ENCODE measurements around the gene NRTN.

Gene NRTN

DNA sequence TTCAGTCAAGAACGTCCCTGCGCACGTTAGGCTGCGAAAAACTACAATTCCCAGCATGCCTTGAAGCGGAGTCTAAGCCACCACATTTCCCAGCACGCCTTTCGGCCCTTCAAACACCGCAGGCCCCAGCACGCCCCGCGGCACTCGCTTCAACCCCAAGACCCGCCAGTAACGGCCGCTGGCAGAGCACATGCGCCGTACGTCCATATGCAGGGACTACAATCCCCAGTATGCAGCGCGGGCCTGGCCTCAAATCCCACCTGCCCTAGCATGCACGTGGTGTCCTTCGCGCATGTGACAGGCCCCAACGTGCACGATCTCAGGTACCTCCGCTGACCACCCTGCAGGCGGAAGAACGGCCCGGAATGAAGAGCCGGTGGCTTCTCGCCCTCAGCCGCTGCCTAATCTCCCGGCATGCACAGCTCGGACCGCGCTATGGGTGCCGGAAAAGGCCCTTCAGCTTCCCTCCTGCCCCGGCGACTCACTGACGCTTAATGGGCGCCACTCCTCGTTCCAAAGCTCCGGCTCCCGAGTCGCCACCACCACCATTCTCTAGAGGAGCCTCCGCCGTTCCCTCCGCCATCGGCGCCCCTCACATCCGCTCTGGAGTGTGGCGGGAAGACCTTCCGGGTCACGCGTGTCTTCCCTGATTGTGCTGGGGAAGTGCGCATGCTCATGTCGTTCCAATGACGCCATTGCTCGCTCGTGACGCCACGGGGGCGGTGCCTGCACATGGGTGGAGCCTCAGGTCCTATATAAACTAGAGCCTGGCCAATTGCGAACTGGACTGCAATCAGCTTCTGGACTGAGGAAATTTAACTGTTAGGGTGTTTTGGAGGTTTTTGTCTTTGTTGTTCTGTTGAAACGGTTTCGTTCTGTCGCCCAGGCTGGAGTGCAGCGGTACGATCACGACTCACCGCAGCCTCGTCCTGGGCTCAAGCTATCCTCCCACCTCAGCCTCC is 14.0 kb upstream of the NRTN start, which contains the start of gene DUS3L:
Gene DUS3L (minus strand): TSS at position 605 of the 962 bp plus-strand sequence. CDS start 22 bp downstream, at position 583.
- peak; percentile 93 for DNase-seq

DNA sequence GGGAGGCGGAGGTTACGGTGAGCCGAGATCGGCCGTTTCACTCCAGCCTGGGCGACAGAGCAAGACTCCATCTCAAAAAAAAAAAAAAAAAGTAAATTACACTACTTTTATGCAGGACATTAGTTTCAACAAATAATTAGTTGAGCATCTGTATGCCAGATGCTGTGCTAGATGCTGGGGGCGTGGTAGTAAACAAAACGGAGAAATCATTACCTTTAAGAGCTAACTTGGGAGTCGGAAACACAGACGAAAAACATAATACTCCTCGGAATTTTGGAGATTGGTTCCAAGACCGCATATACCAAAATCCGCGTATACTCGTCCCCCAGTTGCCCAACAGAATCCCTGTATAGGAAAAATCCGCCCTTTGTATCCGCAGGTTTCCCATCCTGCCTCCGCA is 12.6 kb upstream of the NRTN start:
- no peak for DNase-seq

DNA sequence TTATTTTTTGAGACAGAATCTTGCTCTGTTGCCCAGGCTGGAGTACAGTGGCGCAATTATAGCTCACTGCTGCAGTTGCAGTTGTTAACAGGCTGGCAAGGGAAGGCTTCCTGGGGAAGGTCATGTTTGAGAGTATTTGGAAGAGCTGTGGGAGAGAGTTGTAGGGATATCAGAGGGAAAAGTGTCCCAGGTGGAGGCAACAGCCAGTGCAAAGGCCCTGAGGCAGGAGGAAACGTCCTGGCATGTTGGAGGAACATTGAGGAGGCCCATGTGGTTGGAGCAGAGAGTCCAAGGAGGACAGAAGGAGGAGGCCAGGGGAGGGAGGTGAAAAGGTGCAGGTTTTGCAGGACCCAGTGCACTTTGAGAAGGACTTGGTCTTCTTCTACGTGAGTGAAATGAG is 11.7 kb upstream of the NRTN start:
- no peak for DNase-seq

DNA sequence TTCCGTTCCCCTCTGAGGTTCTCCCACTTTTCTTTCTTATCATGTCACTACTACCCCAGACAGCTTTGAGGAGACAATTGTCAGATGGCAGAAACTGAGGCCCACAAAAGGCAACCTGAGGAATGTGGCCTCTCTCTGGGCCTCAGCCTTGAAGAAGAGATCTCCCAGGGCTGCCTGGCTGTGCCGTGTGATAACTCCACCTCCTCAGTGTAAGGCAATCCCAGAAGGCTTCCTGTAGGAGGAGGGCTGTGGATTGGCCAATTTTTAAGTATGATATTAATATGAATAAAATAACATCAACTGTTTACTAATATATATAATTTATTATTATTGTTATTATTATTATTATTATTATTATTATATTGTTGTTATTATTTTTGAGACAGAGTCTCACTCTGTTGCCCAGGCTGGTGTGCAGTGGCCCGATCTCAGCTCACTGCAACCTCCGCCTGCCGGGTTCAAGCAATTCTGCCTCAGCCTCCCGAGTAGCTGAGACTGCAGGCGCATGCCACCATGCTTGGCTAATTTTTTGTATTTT is 9.4 kb upstream of the NRTN start:
- DNase-seq: no peak

DNA sequence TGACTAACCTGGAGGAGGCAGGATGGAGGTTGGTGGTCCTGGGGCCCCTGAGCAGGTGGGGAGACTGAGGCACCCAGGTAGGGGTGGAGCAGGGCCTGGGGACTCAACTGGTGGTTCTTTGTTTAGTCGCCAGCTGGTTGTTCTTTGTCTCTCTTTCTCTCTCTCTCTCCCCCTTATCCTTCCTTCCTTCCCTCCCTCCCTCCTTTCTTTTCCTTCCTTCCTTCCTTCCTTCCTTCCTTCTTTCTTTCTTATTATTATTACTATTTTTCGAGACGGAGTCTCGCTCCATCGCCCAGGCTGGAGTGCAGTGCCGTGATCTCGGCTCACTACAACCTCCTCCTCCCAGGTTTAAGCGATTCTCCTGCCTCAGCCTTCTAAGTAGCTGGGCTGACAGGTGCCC is 6.6 kb upstream of the NRTN start:
- DNase-seq: no peak

DNA sequence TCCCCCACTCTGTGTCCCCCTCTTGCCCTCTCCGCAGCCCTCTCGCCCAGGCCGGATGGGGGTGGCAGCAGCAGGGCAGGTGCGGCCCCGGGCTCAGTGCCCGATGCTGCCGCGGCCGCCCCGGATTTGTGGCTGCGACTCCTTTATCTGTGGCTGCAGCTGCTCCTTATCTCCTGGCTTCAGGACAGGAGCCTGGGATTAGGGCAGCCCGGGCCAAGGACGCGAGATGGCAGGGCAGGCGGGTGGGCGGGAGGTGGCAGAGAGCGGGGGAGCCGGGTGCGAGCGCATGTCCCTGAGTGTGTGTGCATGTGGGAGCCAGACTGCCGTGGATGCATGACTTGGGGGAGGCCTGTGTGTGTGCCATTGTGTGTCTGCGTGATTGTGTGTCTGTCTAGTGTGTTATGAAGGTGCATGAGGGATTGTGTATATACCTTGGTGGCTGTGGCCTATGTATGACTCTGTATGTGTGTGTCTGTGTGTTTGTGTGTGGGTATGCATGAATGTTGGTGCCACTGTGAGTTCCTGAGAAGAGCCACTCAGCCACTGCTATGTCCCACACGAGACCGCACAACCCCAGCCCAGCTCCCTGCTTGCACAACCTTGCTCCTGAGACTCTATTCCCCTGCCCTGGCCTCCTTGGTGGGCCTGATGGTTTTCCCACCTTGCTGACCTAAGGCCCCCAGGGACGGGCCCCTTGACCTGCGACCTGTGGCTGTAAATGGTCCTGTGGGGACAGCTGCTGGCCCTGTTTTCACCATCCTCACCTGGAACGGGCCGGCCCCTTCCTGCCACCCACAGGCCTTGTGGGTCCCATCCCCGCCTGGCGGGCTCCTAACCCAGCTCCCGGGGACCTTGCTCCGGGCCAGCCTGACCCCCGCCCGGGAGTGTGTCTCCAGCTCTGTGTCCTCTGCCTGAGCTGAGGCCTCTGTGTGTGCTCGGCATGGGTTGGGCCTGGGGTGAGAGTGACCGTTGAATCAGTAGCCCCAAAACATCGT is 5.3 kb upstream of the NRTN start:
- DNase-seq: no peak

DNA sequence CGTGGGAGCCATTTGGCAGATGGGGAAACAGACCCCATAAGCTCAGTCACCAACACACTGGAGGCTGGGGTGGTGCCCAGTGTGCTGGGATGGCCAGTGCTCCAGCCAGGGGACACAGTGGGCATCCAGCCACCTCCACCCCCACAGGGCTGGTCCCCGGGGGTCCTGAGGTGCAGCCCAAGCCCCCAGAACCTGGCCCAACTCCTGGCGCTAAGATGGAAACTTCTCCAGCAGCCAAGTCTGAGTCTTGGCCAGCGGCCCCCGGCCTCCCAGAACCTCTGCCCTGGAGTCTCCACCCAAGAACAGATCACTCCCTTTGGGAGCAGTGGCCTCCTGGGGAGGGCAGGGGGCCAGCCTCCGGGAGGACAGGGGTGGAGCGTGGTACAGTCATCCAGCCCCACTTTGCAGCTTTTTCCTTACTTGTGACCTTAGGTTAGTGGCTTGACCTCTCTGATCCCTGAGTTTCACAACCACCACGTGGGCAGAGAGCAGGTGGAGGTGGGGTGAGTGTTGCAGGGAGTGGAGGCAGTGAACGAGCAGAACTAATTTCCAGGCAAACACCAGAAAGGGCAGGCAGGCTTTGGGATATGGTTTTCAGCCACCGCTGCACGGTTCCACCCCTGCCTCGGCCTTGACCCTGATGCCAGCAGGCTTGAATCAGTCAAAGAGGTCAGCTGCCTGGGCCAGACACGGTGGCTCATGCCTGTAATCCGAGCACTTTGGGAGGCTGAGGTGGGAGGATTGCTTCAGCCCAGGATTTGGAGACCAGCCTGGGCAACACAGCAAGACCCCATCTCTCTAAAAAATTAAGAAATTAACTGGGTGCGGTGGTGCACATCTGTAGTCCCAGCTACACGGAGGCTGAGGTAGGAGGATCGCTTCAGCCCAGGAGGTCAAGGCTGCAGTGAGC is 4.3 kb upstream of the NRTN start:
- DNase-seq: no peak

DNA sequence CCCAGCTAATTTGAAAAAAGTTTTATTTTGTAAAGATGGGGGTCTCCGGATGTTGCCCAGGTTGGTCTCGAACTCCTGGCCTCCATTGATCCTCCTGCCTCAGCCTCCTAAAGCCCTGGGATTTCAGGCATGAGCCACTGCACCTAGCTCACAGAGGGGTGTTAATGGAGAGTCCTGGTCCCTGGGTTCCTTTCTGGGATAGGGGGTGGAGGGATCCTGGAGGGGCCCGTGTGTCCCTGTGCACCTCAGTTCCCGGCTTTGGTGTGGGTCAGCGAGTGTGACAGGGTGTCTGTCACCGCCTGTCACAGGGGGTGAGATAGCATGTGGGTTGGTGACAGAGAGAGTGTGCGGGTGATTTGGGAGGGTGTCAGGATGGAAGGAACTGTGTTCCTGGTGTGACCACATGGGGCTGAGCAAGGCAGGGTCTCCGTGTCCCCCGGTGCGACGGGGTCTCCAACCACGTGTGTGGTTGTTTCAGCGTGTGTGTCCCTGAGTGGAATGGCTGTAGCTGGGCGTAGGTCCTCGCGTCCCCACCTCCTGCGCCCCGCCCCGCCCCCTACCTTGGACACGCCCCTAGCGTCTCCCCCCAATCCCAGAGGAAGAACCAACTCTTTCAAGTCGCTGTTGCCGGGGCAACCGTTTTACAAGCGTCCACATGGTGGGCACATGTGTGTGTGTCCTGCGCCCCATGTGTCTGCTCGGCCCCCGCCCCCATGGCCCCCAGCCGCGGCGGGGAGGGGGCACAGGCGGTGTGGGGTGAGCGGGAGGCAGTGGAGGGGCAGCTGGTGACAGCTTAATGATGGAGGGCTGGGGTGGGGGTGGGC is 2.9 kb upstream of the NRTN start:
- no peak for DNase-seq

DNA sequence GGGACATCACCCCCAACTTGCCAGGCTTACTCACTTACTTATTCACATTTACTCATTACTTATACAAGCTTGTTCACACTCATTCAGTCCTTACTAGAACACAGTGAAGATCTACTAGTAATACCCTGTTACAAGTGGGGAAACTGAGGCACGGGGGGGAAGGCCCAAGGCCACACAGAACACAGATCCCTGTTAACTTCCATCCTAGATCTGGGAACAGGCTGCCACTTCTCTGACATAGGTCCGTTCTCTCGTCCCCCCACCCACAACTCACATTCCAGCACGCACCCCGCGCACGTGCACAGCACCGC is 1.5 kb upstream of the NRTN start:
- DNase-seq: no peak

DNA sequence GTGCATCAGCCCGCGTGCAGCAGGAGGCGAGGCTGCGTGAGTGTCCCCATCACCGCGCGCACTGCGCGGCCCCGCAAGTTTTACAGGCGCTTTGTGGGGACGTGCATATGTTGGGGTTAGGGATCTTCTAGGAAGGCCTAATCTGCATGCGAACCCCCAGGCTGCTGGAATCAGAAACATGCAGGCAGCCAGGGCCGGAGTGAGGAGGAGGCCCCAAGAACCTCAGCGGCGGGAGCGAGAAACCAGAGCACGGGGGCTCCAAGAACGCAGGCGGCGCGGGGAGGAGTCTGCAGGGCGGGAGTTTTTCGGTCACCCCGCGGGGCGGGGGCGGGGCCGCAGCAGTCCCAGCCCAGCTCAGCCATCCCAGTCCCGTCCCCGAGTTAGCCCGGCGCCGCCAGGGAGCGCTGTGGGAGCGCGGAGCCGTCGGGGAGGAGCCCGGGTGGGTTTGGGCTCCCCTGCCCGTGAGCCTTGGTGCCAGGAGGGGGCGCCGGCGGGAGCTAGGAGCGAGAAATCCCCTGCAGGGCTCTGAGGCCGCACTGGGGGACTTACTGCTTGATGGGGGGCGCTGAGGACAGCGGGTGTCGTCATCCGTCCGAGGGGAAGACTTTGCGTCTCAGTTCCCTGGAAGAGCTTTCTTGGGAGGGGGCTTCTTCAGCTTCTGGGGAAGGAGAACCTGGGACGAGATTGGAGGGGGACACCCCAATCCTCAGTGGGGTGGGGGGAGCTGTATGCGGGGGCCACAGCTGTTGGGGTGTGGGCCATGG is 933 bp upstream of the NRTN start:
- DNase-seq: peak; percentile 93

DNA sequence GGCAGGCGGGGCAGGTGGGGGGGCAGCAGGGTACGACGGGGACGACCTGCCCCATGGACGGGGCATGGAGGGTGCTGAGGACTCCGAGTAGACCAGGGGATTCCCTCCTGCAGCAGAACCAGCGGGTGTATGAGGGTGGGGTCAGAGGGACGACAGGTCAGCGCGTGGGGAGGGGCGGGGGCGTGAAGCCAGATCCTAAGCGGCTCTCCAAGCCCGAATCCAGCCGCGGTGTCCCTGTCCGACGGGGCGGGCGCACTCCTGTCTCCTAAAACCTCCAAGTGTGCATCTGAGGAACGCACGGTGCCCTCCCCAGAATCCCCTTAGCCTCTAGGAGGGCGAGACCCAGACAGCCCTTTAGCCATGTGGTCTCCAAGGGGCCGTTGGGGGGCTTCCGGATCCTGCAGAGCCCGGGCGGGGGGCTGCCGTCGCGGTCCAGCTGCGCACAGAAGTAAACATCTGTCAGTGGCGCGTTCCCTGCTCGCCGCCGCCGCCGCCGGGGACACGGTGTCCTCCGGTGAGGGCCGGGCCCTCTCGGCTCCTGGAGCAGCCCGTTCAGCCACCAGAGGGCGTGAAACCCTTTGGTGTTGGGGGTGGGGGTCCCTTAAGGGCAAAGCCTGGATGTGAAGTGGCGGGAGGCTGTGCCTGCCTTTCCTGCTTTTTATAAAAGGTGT is 730 bp downstream of the NRTN start:
- DNase-seq: peak; percentile 70

DNA sequence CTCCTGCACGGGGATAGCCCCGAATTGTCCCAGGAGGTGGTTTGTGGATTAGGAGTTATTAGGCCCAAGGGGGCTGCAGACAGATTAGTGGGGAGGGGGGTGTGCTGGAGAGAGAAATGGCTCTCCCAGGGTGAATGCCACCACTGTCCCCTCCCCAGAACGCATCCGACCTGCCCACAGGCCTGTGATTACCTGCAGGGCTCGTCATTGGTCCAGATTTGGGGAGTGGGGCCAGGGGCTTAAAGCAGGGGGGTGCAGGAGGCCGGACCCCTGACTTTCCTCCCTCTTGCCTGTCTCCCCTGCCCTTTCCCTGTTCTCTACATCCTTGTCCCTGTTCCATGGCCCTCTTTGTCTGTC is 1.2 kb downstream of the NRTN start:
- no peak for DNase-seq

DNA sequence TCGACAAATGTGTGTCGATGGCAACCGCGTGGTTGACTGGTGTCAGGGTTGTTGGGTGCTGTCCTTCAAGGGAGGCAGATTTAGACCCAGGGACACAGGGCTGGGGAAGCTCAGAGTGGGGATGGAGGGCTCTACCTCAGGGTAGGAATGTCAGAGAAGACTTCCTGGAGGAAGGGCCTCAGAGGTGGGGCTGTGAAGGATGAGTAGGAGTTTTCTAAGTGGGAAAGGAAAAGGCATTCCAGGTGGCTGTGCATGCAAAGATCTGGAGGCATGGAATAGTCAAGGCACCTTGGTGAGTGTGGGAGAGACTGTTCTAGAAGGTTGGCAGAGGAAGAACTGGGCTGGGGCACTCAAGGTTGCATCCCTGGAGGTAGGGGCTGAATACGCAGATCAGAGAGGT is 2.0 kb downstream of the NRTN start:
- DNase-seq: no peak

DNA sequence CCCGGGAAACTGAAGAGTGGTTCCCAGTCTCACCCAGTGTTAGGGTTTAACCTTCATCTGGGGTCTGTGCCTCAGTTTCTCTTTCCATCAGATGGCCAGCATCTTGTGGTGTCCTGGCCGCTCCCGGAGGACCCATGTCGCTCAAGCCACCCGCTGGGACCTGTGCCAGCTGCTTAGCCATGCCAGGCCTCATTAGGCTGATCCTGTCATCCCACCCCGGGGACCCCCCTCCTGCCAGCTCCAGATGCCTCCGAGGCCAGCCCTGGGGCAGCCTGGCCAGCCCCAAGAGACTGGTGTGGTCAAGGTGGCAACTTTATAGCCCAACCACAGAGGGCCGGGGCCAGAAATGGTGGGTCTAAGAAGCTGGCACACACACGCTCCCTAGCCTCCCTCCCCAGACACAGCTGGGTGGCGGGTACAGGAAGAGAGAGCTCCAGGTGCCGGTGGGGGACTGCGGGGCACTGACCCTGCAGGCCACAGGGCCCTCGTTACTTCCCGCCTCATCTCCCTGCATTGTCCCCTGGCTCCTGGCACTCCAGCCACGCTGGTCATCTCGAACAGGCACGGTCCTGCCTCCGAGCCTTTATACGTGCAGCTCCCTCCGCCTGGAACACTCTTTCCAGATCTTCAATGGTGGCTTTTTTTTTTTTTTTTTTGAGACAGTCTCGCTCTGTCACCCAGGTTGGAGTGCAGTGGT is 3.4 kb downstream of the NRTN start:
- no peak for DNase-seq

DNA sequence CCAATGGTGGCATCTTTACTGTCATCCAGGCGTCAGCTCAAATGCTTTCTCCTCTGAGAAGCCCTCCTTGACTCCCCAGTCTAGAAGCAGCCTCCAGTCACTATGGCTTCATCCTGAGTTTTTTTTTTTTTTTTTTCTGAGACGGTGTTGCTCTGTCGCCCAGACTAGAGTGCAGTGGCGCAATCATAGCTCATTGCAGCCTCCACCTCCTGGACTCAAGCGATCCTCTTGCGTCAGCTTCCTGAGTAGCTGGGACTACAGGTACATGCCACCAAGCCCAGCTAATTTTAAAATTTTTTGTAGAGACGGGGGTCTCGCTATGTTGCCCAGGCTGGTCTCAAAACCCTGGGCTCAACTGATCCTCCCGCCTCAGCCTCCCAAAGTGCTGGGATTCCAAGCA is 4.2 kb downstream of the NRTN start:
- no peak for DNase-seq

DNA sequence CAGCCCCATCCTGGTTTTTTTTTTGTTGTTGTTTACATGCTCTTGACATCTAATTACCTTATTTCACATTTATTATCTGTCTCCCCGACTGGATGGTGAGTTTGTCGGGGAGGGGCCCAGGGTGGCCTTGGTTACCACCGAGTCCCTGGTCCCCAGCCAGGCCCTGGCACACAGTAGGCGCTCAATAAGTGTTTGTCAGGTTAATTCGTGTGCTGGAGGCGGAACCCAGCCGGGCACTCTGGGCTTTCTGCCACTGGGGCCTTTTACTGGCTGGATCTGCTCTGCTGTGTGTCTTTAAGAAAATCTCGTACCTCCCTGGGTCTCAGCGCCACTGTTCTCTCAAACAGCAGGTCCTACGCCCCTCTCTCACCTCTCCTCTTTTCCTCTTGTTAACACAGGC is 4.6 kb downstream of the NRTN start:
- DNase-seq: no peak

DNA sequence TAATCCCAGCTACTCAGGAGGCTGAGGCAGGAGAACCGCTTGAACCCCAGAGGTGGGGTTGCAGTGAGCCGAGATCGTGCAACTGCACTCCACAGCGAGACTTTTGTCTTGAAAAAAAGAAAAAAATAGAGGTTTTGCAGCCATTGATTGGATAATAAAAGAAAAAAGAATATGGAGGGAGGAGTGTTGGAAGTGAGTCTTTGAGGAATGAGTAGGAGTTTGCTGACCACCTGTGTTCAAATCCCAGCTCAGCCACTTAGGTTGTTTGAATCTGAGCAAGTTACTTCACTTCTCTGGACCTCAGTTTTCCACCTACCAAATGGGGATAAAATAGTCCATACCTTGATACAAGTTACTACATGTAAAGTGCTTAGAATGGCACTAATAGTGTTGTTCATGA is 6.2 kb downstream of the NRTN start:
- no peak for DNase-seq

DNA sequence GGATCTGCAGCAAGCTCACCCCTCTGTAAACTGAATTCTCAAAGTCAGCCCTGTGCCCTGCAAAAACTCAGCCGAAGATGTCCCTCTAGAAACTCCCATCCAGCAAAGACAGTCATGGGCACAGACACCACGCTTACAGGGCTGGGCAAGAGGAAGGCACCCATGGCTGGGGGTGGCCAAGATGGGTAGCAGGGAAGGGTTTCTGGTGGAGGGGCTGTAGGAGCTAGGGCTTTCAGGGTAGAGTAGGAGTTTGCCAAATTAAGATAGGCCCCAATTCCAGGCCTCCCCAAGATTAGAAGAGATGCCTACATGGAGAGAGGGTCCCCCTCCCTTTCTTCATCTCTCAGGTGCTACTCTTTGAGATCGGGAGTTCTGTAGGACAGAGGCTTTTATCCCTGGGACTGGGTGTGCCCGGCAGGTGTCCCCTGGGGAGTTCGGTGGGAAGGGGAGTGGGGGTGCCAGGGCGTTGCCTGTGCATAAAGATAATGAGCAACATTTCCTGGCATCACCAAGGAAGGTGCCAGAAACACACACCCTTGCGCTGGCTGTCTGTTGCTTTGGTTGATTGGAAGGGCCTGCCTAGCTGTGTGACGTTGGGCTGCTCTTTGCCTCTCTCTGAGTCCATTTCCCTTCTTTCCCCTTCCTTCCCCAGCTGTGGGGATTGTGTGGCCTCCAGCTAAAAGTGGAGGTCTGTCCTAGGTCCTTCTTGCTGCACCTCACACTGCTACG is 9.4 kb downstream of the NRTN start:
- no peak for DNase-seq

DNA sequence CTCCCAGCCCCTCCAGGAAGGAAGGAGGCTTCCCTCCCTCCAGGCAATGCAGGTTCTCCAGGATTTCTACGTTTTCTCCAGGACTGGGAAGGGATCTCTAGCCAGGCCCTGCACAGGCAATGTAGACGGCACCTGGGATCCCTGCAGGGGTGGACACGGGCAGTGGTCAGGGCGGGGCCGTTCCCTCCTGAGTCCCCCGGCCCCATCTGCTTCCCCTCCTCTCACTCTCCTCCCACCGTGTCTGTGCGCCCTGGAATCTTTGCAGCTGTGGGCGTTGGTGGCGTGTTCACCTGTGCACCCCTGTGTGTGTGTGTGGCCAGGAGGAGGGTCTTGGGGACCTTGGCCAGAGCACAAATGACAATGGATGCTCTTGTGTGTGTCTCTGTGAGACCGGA is 10.0 kb downstream of the NRTN start:
- DNase-seq: no peak
